HEK293T (cell line): Measurements from ENCODE around the gene LRRC8A.

ENCODE experiments used
- ELF4 ChIP-seq: fragments of 450-650 bp; IDR thresholded peaks from 2 replicates; pipeline ENCODE4 v1.6.1; 2017; ENCODE audit warnings: antibody characterized with exemption
- FOXA1 ChIP-seq: fragments of 450-650 bp; IDR thresholded peaks from 2 replicates; pipeline ENCODE4 v1.6.1; 2016; ENCODE audit warnings: mild to moderate bottlenecking
- FOXM1 ChIP-seq: fragments of 450-650 bp; IDR thresholded peaks from 2 replicates; pipeline ENCODE4 v1.6.1; 2017; ENCODE audit warnings: mild to moderate bottlenecking, borderline replicate concordance
- L3MBTL2 ChIP-seq: fragments of 450-650 bp; conservative IDR thresholded peaks from 2 replicates; pipeline ENCODE4 v1.6.1; 2016; ENCODE audit warnings: mild to moderate bottlenecking
- PKNOX1 ChIP-seq: fragments of 450-650 bp; IDR thresholded peaks from 2 replicates; pipeline ENCODE4 v1.6.1; 2016
- SP1 ChIP-seq: fragments of 450-650 bp; IDR thresholded peaks from 2 replicates; pipeline ENCODE4 v1.6.1; 2017

- no peak for TF ChIP-seq FOXM1
- TF ChIP-seq SP1 = no peak
- TF ChIP-seq ELF4 = no peak
- TF ChIP-seq FOXA1 = no peak
- no peak for TF ChIP-seq PKNOX1
- TF ChIP-seq L3MBTL2 = no peak
These were observed 37.0 kb downstream of the LRRC8A start for GRCh38 chr9:128918921-128919320.
